Upper lobe of left lung (tissue), 6 donors: ENCODE data around the gene TTPAL. TPM values are rescaled to one million over a fixed set of nuclear protein-coding genes. Genes with fewer than 3 reads are reported as not detected.

Source experiments
- ATAC-seq, 2 donors: fragments of 200-7000 bp; cut with Tn5 transposase; one replicate each; pipeline ENCODE4 v1.9.1; 2022; ENCODE audit warnings: mild to moderate bottlenecking in 2 of 2, moderate library complexity in 2 of 2; ENCODE audit not compliant: low FRiP score in 2 of 2
- DNase-seq, 2 donors: peaks; one replicate each; pipeline ENCODE4 v3.0.0-alpha.2; 2019 to 2020
- H3K27ac ChIP-seq, 4 donors: fragments of 200-600 bp; sonication (generic); one replicate each; pipeline ENCODE4 v1.5.1; 2016 to 2019
- H3K27me3 ChIP-seq, 4 donors: fragments of 200-600 bp; sonication (generic); one replicate each; pipeline ENCODE4 v1.5.1; 2017 to 2019
- H3K36me3 ChIP-seq, 4 donors: fragments of 200-600 bp; sonication (generic); one replicate each; pipeline ENCODE4 v1.5.1; 2016 to 2019
- H3K4me1 ChIP-seq, 4 donors: fragments of 200-600 bp; sonication (generic); one replicate each; pipeline ENCODE4 v1.5.1; 2018 to 2019
- H3K4me3 ChIP-seq, 4 donors: fragments of 200-600 bp; sonication (generic); one replicate each; pipeline ENCODE4 v1.5.1; 2017 to 2019; ENCODE audit warnings: mild to moderate bottlenecking in 2 of 4, moderate library complexity in 1 of 4
- H3K9me3 ChIP-seq, 4 donors: fragments of 200-600 bp; sonication (generic); one replicate each; pipeline ENCODE4 v1.5.1; 2018 to 2019
- EP300 ChIP-seq, 4 donors: sonication (generic); formaldehyde crosslinking; IDR thresholded peaks; one replicate each; pipeline ENCODE4 v1.5.1; 2017; ENCODE audit warnings: antibody characterized with exemption in 4 of 4, control low read depth in 2 of 4
- POLR2A ChIP-seq, 4 donors: fragments of 450-650 bp; IDR thresholded peaks; one replicate each; pipeline ENCODE4 v1.5.1; 2016 to 2017; ENCODE audit warnings: antibody characterized with exemption in 4 of 4, mild to moderate bottlenecking in 2 of 4
- POLR2AphosphoS5 ChIP-seq, 2 donors: sonication (generic); formaldehyde crosslinking; IDR thresholded peaks; one replicate each; pipeline ENCODE4 v1.5.1; 2017; ENCODE audit warnings: antibody characterized with exemption in 2 of 2
- WGBS, 2 donors: methylation state at CpG; one replicate each; pipeline ENCODE4 v1.1.5; 2017 to 2018; 5-methylcytosine and 5-hydroxymethylcytosine counted together
- total RNA-seq, 6 donors: library from RNA; depleted of rRNA in 4 of 6; stranded (reverse); fragments of >200 nt in 4 of 6; gene quantifications; one replicate each; pipeline versions ENCODE4 v1.1.0 to v1.2.1, GENCODE V29; 2016 to 2021
- TF ChIP-seq, protein P1 (sequence below), 6 experiments: fragments of 450-650 bp in 4 of 6; fragments of 200-600 bp in 2 of 6; sonication (generic) in 2 of 6; IDR thresholded peaks; one replicate each; pipeline ENCODE4 v1.5.1; 2016 to 2019; ENCODE audit warnings: antibody characterized with exemption in 6 of 6
- donor health status: DM: no; HTN: no; CAD: no; lungs with moderate emphysema.
- donor health status: DM: no; HTN: yes; CAD: no; lungs with severe emphysema.

The TTPAL gene
- total RNA-seq, 6 donors from 2014 or later = 9.4 to 12.2 (median 10.2) TPM

DNA sequence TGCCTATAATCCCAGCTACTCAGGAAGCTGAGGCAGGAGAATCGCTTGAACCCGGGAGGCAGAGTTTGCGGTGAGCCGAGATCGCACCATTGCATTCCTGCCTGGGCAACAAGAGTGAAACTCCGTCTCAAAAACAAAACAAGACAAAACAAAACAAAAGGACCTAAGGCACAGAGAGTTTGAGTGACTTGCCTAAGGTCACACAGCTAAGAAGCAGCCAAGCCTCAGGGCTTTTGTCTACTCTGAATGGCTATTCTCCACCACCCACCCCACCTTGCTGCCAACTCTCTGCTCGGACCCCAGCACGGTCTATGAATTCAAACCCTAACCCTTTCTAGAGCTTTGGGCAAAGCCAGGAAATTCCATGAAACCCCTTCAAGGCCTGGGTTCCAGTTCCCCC, 19.1 kb upstream of the TTPAL start:
- TF ChIP-seq POLR2AphosphoS5 (IDR thresholded peaks at IDR 0.05) (no peak), POLR2A (IDR thresholded peaks at IDR 0.05) (no peak), EP300 (IDR thresholded peaks at IDR 0.05) (no peak)
- TF ChIP-seq, protein P1, sequence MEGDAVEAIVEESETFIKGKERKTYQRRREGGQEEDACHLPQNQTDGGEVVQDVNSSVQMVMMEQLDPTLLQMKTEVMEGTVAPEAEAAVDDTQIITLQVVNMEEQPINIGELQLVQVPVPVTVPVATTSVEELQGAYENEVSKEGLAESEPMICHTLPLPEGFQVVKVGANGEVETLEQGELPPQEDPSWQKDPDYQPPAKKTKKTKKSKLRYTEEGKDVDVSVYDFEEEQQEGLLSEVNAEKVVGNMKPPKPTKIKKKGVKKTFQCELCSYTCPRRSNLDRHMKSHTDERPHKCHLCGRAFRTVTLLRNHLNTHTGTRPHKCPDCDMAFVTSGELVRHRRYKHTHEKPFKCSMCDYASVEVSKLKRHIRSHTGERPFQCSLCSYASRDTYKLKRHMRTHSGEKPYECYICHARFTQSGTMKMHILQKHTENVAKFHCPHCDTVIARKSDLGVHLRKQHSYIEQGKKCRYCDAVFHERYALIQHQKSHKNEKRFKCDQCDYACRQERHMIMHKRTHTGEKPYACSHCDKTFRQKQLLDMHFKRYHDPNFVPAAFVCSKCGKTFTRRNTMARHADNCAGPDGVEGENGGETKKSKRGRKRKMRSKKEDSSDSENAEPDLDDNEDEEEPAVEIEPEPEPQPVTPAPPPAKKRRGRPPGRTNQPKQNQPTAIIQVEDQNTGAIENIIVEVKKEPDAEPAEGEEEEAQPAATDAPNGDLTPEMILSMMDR (IDR thresholded peaks at IDR 0.05) = no peak
- whole genome bisulfite sequencing, 2 donors = 82 to 84% methylated on average over 8 of the region's 8 CpGs

DNA sequence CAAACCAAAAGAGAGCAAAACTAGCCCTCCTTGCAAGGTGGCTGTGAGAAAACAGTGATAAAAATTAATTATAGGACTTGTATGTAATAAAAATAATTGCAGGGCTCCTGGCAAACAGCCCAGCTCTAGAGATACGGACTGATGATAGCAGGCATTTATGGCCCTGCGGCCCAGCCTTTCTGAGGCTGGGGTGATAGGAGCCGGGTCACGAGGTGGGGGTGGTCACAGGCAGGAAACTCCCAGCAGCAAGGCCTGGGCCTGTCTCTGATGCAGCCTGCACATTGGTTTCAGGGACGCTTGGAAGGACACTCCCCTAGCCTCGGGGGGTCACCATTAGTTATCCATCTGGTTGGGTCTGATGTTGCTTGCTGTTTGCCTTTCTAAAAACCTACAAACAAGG, 18.7 kb upstream of the TTPAL start:
- Histone ChIP-seq H3K27me3 (no peaks in the 10 kb centered on the region), H3K36me3 (no peaks in the 10 kb centered on the region), H3K9me3 (no peaks in the 10 kb centered on the region), H3K4me1 (peaks cover 0 to 3% (median 0%) of the 10 kb centered on the region in 4 donors), H3K27ac (no peak overlapping the region), H3K4me3 (no peak overlapping the region)
- TF ChIP-seq EP300 (IDR thresholded peaks at IDR 0.05) = no peak
- TF ChIP-seq POLR2AphosphoS5 (IDR thresholded peaks at IDR 0.05) = no peak
- TF ChIP-seq, protein P1 (IDR thresholded peaks at IDR 0.05) = no peak
- TF ChIP-seq POLR2A (IDR thresholded peaks at IDR 0.05) = no peak
- no peak for DNase-seq
- WGBS, 2 donors = 64 to 65% methylated on average over 4 to 6 of the region's 6 CpGs
- no peak for ATAC-seq

More for the DNA sequence above, 19.1 kb upstream of the TTPAL start:
- Histone ChIP-seq H3K4me1 (peaks cover 0 to 3% (median 0%) of the 10 kb centered on the region in 4 donors), H3K9me3 (no peaks in the 10 kb centered on the region), H3K27ac (no peak overlapping the region), H3K27me3 (no peaks in the 10 kb centered on the region), H3K36me3 (no peaks in the 10 kb centered on the region), H3K4me3 (no peak overlapping the region)
- ATAC-seq (no peak), DNase-seq (no peak)

DNA sequence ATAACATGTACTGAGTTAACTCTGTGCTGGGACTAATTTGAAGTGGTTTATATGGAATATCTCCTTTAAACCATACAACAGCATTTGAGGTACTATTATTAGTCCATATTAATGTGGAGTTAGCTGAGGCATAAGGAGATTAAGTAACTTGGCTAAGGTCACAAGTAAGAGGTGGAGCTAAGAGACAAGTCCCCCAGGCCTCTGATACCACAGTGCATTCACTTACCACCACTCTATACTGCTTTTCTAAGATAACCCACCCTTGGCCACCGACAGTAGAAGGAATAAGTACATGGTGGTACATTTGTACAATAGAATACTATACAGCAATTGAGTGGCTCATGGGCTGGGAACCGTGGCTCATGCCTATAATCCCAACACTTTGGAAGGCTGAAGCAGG, 16.4 kb upstream of the TTPAL start:
- peaks cover 0 to 3% (median 0%) of the 10 kb centered on the region in 4 donors for H3K4me1 ChIP-seq
- no peaks in the 10 kb centered on the region for H3K27me3 ChIP-seq
- no peak overlapping the region for H3K27ac ChIP-seq
- H3K36me3 ChIP-seq = no peaks in the 10 kb centered on the region
- no peaks in the 10 kb centered on the region for H3K9me3 ChIP-seq
- H3K4me3 ChIP-seq = no peak overlapping the region
- DNase-seq = no peak
- WGBS, 2 donors = 79 to 80% methylated on average over 2 of the region's 2 CpGs
- TF ChIP-seq POLR2AphosphoS5 (IDR thresholded peaks at IDR 0.05) = no peak
- TF ChIP-seq POLR2A (IDR thresholded peaks at IDR 0.05) = no peak
- no peak for TF ChIP-seq EP300 (IDR thresholded peaks at IDR 0.05)
- TF ChIP-seq, protein P1 (IDR thresholded peaks at IDR 0.05) = no peak
- ATAC-seq = no peak

DNA sequence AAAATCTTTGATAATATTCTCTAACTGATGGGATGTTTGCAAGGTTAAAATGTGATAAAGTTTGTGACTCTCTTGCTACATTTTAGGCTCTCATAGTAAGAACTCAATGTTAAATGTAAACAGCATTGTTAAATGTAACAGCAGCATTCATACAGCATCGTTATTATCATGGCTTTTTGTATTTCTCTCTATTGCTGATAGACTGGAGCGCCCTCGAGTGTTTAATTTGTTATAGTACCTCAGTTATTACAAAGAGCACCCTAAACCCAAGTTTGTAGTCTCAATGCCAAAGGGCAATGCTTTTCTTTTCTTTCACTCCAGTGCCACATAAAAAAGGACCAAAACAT, 14.9 kb upstream of the TTPAL start:
- DNase-seq = no peak
- Histone ChIP-seq H3K9me3 (no peaks in the 10 kb centered on the region), H3K27ac (no peak overlapping the region), H3K4me3 (no peak overlapping the region), H3K4me1 (no peaks in the 10 kb centered on the region), H3K36me3 (no peaks in the 10 kb centered on the region), H3K27me3 (no peaks in the 10 kb centered on the region)
- WGBS, 2 donors = 12 to 13% methylated on average over 3 of the region's 3 CpGs
- ATAC-seq = no peak
- TF ChIP-seq POLR2AphosphoS5 (IDR thresholded peaks at IDR 0.05) (no peak), POLR2A (IDR thresholded peaks at IDR 0.05) (no peak)
- TF ChIP-seq, protein P1 (IDR thresholded peaks at IDR 0.05) = peak in 4 of 6 experiments; percentile 14 to 49 (median 35)

DNA sequence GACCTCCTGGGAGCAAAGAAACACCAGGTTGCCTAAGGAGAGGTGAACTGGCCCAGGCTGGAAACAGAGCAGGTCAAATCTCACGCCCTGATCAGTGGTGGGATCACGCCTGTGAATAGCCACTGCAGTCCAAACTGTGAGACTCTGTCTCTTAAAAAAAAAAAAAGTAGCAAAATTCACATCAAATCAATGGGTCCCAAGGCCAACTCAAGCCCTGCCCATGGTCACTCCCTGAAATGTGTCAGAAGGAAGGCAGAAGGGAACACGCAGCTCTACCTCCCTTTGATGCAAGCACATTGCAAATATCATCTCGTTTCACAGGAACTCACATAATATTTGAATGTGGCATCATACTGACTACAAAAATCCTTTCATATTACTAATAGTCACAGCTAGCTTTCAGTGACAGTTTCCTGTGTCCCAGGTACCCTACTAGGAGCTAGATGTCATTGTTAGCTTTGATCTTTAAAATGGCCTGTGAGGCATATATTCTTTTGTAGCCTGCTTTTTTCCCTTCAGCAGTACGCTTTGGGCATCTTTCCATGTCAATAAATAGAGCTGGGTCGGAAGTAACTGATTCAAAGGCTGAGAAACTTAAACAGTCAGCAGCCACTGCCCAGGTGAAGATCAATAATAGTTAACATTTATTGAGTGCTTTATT, 14.4 kb upstream of the TTPAL start:
- Histone ChIP-seq H3K9me3 (no peaks in the 10 kb centered on the region), H3K4me1 (no peaks in the 10 kb centered on the region), H3K4me3 (no peak overlapping the region), H3K36me3 (no peaks in the 10 kb centered on the region), H3K27ac (no peak overlapping the region), H3K27me3 (no peaks in the 10 kb centered on the region)
- TF ChIP-seq, protein P1 (IDR thresholded peaks at IDR 0.05) = no peak
- TF ChIP-seq POLR2A (IDR thresholded peaks at IDR 0.05) (no peak), POLR2AphosphoS5 (IDR thresholded peaks at IDR 0.05) (no peak), EP300 (IDR thresholded peaks at IDR 0.05) (no peak)
- no peak for ATAC-seq
- no peak for DNase-seq
- 77 to 85% methylated on average over 6 of the region's 6 CpGs for WGBS, 2 donors
